ENCODE data around the gene PIGN.

DNA sequence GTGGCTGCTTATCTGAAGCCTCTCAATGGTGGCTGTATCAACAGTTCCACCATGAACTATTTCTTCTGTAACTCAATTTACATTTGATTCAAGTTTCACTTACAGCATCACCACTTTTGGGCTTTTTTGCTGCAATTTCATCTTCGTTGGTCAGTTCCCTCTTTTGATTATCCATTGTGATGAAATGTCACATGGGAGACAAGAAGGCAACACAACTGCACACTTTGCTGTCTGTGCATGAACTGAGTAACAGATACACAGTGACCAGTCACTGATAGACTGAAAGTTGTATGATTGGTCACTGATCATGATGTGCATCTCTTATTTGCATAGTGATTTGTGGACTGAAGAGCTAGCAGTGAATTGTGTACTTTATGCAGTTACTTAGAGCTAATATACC, 163.3 kb downstream of the PIGN start:
- TF ChIP-seq FOXM1 (IDR thresholded peaks at IDR 0.05; ENCODE audit: borderline replicate concordance) (no peak), SP1 (IDR thresholded peaks at IDR 0.05) (no peak), FOXK2 (IDR thresholded peaks at IDR 0.05) (no peak), ZNF384 (IDR thresholded peaks at IDR 0.05) (no peak), BHLHE40 (IDR thresholded peaks at IDR 0.05; ENCODE audit: borderline replicate concordance) (no peak), HDGF (IDR thresholded peaks at IDR 0.05; ENCODE audit: borderline replicate concordance) (no peak), ARNT (IDR thresholded peaks at IDR 0.05) (no peak), NFRKB (IDR thresholded peaks at IDR 0.05) (no peak), ELF4 (IDR thresholded peaks at IDR 0.05) (no peak), L3MBTL2 (conservative IDR thresholded peaks at IDR 0.05) (no peak), FOXA1 (IDR thresholded peaks at IDR 0.05) (no peak)
- TF ChIP-seq, protein P1, sequence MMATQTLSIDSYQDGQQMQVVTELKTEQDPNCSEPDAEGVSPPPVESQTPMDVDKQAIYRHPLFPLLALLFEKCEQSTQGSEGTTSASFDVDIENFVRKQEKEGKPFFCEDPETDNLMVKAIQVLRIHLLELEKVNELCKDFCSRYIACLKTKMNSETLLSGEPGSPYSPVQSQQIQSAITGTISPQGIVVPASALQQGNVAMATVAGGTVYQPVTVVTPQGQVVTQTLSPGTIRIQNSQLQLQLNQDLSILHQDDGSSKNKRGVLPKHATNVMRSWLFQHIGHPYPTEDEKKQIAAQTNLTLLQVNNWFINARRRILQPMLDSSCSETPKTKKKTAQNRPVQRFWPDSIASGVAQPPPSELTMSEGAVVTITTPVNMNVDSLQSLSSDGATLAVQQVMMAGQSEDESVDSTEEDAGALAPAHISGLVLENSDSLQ (IDR thresholded peaks at IDR 0.05) = no peak
